Raji (cell line): ENCODE results near the gene CAPN15.

Experiments
- POLR2A ChIP-seq: IDR thresholded peaks from 2 replicates; pipeline ENCODE4 v1.6.1; 2011; ENCODE audit warnings: low read depth, low read length, control low read depth; ENCODE audit not compliant: insufficient read depth

The CAPN15 gene

GRCh38 chr16:533391-534123, 6.0 kb downstream of the CAPN15 start:
- no peak for TF ChIP-seq POLR2A

- no peak for TF ChIP-seq POLR2A
These were observed 6.6 kb downstream of the CAPN15 start for GRCh38 chr16:534135-534534.

- no peak for TF ChIP-seq POLR2A
These were observed 7.4 kb downstream of the CAPN15 start for GRCh38 chr16:534856-535445.

- TF ChIP-seq POLR2A = no peak
These were observed 8.2 kb downstream of the CAPN15 start for GRCh38 chr16:535446-536405.

GRCh38 chr16:536746-537145, 9.2 kb downstream of the CAPN15 start:
- TF ChIP-seq POLR2A = no peak

- no peak for TF ChIP-seq POLR2A
These were observed 10.2 kb downstream of the CAPN15 start for GRCh38 chr16:537415-538335.

- TF ChIP-seq POLR2A = no peak
These were observed 12.5 kb downstream of the CAPN15 start for GRCh38 chr16:539901-540530.

- TF ChIP-seq POLR2A = no peak
These were observed 13.3 kb downstream of the CAPN15 start for GRCh38 chr16:540645-541340.

GRCh38 chr16:543301-544164, 16.0 kb downstream of the CAPN15 start:
- TF ChIP-seq POLR2A = no peak

- no peak for TF ChIP-seq POLR2A
These were observed 17.0 kb downstream of the CAPN15 start for GRCh38 chr16:544517-544916.

- TF ChIP-seq POLR2A = no peak
These were observed 19.6 kb downstream of the CAPN15 start for GRCh38 chr16:546909-547770.

- no peak for TF ChIP-seq POLR2A
These were observed 21.1 kb downstream of the CAPN15 start for GRCh38 chr16:548586-548985.
